NCI-H526 (cell line): ENCODE data around the gene HNF1A.
"Not testable (repeated sequence)": the region's sequence is repeated elsewhere in the genome, so short reads cannot be mapped to it uniquely, and the experiment has no call there.

ENCODE experiments used
- DNase-seq, 2 experiments: peaks; one replicate each; lab custom pipeline; 2025; lab: John Stamatoyannopoulos, UW

HNF1A gene

DNA sequence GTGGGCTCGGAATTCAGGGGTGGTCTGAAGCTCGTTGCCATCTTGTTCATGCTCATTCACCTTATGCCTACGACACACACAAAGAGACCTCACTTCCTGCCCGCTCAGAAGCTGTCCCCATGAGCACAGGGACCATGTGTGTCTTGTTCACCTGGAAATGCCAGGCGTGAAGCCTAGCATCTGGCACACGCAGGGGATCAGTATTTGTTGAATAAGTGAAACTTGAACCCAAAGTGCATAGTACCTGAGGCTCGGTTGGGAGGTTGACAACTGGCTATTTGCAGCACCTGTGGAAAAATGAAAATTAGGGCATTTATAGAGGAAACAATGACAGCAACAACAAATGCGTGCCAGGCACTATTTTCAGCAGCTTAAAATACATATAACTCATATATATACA is 32.5 kb downstream of the HNF1A start:
- no peak for DNase-seq

- no peak for DNase-seq
Observed at GRCh38 chr12:121011820-121012219, 33.5 kb downstream of the HNF1A start.

GRCh38 chr12:121013715-121014114 is 35.4 kb downstream of the HNF1A start:
- no peak for DNase-seq

GRCh38 chr12:121015825-121016766 is 37.8 kb downstream of the HNF1A start, which contains the start of gene C12orf43:
C12orf43 (minus strand) TSS chr12:121016487; CDS start chr12:121016474, 13 bp downstream.
- DNase-seq: peak; percentile 81 to 96

GRCh38 chr12:121017966-121018491 is 39.7 kb downstream of the HNF1A start:
- DNase-seq: no peak

- no peak for DNase-seq
Observed at GRCh38 chr12:121018860-121019617, 40.7 kb downstream of the HNF1A start.

- DNase-seq: no peak
Observed at GRCh38 chr12:121021754-121022153, 43.4 kb downstream of the HNF1A start.

DNA sequence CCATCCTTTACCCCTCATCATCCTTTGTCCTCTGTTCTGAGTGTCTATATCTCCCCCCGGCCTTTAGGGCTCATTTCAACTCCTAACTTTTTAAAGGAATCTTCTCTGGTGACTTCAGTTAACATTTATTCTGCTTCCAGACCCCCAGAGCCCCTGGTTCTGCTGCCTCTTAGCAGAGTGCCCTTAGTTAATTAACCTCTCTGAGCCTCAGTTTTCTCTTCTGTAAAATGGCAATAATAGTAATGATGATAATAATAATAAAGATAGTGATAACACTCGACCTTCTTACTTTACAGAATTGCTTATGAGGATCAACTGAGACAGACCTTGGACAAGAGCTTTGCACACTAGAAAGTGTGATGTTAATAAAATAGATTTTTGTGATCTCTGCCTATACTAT is 44.4 kb downstream of the HNF1A start:
- DNase-seq: no peak

- DNase-seq: no peak
Observed at GRCh38 chr12:121023799-121024198, 45.5 kb downstream of the HNF1A start.

DNA sequence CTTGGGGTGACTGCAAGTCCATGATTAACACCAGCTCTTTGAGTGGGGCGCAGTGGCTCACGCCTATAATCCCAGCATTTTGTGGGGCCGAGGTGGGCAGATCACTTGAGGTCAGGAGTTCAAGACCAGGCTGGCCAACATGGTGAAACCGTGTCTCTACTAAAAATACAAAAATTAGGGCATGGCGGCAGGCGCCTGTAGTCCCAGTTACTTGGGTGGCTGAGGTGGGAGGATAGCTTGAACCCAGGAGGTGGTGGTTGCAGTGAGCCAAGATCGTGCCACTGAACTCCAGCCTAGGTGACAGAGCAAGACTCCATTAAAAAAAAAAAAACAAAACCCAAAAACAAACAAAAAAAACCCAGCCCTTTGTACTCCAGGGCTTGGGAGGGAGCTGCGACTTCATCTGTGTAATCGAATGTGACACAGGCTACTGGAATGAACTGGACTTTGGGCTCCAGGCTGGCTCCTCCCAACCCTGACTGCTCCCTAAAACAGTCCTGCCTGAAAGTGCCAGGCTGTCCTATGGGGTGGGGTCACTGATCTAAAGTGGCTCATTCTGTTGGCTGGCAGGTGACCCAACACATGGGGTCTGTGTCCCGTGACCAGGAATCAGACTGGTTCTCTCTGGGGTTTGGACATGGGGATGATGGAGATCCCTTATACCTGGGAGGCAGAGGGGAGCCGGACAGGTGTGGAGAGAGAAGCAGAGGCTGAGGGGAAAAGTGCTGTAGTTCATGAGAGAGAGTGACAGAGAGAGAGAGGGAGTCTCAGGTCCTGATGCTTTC is 47.3 kb downstream of the HNF1A start:
- no peak for DNase-seq

- DNase-seq: peak in 1 of 2 experiments; percentile 15
Observed at GRCh38 chr12:121026274-121027045, 48.1 kb downstream of the HNF1A start.

DNA sequence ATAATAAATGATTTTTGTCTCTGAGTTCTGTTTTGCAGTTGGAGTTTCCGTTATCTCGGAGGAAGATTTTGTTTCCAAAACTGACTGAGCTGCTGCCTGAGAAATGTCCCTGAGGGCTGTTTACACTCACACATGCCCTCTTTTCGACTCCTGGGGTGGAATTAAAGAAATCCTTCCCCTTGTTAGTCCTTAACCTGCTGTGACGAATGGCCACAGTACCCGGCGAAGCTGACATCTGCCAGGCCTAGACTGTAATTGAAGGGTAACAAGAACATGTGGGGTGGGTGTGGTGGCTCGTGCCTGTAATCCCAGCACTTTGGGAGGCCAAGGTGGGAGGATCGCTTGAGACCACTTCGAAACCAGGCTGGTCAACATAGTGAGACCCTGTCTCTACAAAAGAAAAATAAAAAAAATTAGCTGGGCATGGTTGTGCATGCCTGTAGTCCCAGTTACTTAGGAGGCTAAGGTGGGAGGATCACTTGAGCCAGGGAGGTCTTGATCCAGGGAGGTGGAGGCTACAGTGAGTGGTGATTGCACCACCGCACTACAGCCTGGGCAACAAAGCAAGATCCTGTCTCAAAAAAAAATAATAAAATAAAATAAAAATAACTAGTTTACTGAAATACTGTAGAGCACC is 52.4 kb downstream of the HNF1A start:
- DNase-seq: no peak

DNA sequence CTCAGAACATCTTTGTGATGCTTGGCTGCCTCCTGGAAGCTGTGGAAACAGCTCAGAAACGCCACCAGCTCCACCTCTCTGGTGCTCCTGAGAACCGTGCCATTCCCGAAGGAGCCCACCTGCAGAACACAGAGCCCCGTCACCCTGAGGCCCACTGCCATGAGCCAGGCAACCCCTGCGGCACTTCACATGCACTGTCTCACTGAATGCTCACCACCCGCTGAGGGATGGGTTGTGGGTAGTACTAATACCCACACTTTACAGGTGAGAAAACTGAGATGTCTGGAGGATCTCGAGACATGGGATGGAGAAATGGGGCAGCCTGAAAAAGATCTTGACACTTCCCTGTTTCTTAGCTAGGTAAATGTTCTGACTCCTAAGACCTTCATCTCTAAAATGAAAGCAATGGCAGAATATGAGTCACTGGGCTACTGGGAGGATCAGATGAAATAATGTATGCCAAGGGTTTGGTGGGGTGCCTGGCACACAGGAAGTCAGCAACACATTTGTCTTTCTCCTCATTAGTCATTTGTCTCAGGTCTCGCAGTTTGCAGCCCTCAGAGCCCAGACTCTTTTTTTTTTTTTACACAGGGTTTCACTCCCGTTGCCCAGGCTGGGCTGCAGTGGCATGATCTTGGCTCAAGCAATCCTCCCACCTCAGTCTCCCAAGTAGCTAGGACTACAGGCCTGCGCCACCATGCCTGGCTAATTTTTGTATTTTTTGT is 55.4 kb downstream of the HNF1A start:
- no peak for DNase-seq

DNA sequence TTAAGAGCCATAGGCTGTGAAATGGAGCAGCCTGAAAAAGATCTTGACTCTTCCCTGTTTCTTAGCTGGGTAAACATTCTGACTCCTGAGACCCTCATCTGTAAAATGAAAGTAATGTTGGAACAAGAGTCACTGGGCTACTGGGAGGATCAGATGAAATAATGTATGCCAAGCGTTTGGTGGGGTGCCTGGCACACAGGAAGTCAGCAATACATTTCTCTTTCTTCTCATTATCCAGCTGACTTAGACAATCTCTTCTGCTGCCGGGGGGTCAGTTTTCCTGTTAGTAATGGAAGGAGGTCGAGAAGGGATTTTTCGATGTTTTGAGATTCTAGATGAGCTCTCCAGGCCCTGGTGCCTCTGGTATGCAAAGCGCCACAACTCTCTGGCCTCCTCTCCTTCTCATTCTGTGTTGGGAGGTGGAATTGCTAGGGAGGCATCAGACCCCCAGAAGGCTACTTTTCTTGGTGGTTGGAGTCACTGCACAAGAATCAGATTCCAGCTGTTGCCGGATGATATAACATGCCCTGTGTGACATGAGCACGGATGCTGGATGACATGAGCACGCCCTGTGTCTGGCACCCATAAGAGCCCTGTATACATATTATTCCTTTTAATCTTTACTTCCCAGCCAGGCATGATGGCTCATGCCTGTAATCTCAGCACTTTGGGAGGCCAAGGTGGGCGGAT is 56.4 kb downstream of the HNF1A start:
- no peak for DNase-seq

DNA sequence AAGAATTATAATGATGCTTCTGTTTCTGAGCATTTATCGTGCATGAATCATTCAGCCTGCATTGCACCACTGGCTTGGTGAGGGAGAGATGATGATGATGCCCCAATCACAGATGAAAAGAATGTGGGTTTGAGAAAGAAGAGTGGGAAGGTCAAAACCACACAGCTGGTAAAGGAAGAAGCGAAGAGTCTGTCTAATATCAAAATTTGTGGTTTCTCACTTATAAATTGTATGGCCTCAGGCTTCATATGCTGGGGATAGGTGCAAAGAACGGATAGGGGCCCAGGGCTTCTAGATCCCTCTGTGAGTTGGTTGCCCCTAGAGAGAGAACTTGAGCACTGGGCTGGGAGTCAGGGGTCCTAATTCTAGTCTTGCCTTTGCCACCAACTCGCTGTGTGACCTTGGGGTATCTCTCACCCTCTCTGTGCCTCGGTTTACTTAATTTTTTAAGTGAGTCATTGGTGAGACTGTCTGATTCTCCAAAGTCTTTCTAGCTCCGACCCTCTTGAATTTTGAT is 58.5 kb downstream of the HNF1A start:
- DNase-seq: no peak

- DNase-seq: no peak
Observed at GRCh38 chr12:121038861-121039668, 60.7 kb downstream of the HNF1A start, which contains the start of gene OASL. OASL (minus strand) TSS chr12:121039246; CDS start chr12:121038971, 275 bp downstream.

DNA sequence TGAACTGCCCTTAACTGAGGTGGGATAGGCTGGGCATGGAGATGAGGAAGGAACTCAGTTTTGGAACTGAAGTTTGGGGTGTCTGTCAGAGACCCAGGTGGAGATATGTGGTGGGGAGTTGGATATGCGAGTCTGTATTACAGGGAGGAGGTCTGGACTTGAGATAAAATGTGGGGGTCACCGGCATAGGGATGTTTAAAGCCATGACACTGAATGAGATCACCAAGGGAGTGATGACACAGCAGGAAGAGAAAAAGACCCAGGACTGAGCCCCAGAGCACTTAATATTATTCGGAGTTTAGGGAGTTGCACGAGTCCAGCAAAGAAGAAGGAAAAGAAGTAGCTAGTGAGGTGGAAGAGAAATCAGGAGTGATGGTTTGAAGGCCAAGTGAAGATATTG is 64.7 kb downstream of the HNF1A start:
- no peak for DNase-seq

DNA sequence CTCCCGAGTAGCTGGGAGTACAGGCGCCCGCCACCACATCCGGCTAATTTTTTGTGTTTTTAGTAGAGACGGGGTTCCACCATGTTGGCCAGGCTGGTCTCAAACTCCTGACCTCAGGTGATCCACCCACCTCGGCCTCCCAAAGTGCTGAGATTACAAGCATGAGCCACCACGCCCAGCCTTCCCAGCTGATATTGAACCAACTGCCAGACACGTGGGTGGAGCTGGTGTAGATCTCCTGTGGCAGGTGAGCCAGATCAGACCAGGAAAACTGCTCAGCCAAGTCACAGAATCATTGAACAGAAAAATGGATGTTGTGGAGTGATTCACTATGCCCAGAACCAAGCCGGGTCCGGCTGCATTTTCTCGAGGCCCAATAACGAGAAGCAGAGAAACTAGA is 69.1 kb downstream of the HNF1A start:
- not testable (repeated sequence) for DNase-seq
